Left ventricle myocardium inferior (tissue), 1 donor: ENCODE measurements around the gene GINS3. TPM values are rescaled to one million over a fixed set of nuclear protein-coding genes. Genes with fewer than 3 reads are reported as not detected.
A peak's percentile ranks its signal among the peaks of the same experiment; 100 is the strongest.
"Not testable (repeated sequence)": the region's sequence is repeated elsewhere in the genome, so short reads cannot be mapped to it uniquely, and the experiment has no call there.

Experiments used
- DNase-seq: peaks from one replicate; pipeline ENCODE4 v3.0.0-alpha.2; 2020
- H3K27ac ChIP-seq: fragments of 200-600 bp; replicated peaks from 2 replicates; pipeline ENCODE4 v1.8.0; 2021
- H3K27me3 ChIP-seq: fragments of 200-600 bp; 2 replicates; pipeline ENCODE4 v1.8.0; 2021; ENCODE audit warnings: low read depth
- H3K36me3 ChIP-seq: fragments of 200-600 bp; 2 replicates; pipeline ENCODE4 v1.8.0; 2021
- H3K4me1 ChIP-seq: fragments of 200-600 bp; 2 replicates; pipeline ENCODE4 v1.8.0; 2021
- H3K4me3 ChIP-seq: fragments of 200-600 bp; 2 replicates; pipeline ENCODE4 v1.8.0; 2021; ENCODE audit warnings: mild to moderate bottlenecking, moderate library complexity
- H3K9me3 ChIP-seq: fragments of 200-600 bp; replicated peaks from 2 replicates; pipeline ENCODE4 v1.8.0; 2021
- intact Hi-C: fragments of 100-400 bp; cut with micrococcal nuclease; formaldehyde crosslinking; loops from one replicate; pipeline ENCODE4 v1.11.0; 2022
- total RNA-seq: library from RNA; stranded (reverse); fragmentation: NEBNext Ultra II Directional; extraction: Animal tissue kit (Norgen Biotek cat#: 25700); gene quantifications from one replicate; pipeline ENCODE4 v1.2.1, GENCODE V29; 2021
- TF ChIP-seq, protein P1 (sequence below): fragments of 200-600 bp; IDR thresholded peaks from 2 replicates; pipeline ENCODE4 v1.8.0; 2021; ENCODE audit warnings: antibody characterized with exemption, mild to moderate bottlenecking, borderline replicate concordance
- donor health status: DM: no; HTN: yes; CAD: no; lungs with severe emphysema.

GINS3 gene
- total RNA-seq, 1 donor from 2014 or later = 4.7 TPM

DNA sequence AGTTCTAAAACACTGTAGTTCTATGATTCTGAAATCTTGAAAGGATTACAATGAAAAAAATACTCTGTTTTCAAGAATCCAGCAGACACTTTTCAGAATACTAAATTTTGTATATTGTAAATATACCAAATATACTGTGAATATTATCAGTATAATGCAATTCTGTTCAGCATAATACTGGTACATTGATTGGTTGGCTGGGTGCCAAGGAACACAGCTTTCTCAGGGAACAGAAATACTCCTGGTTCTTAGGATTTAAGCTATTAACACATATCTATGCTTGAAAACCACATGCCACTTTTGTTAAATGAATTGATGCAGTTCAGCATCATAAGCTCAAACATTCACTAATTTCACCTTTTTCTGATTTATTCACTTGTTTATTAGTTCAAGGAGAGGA is 2.5 kb upstream of the GINS3 start:
- Histone ChIP-seq H3K36me3 (no peaks in the 10 kb centered on the region), H3K27ac (no peak overlapping the region), H3K4me1 (peaks cover 17% of the 10 kb centered on the region), H3K4me3 (no peak overlapping the region), H3K9me3 (no peaks in the 10 kb centered on the region), H3K27me3 (no peaks in the 10 kb centered on the region)
- no peak for DNase-seq
- TF ChIP-seq, protein P1, sequence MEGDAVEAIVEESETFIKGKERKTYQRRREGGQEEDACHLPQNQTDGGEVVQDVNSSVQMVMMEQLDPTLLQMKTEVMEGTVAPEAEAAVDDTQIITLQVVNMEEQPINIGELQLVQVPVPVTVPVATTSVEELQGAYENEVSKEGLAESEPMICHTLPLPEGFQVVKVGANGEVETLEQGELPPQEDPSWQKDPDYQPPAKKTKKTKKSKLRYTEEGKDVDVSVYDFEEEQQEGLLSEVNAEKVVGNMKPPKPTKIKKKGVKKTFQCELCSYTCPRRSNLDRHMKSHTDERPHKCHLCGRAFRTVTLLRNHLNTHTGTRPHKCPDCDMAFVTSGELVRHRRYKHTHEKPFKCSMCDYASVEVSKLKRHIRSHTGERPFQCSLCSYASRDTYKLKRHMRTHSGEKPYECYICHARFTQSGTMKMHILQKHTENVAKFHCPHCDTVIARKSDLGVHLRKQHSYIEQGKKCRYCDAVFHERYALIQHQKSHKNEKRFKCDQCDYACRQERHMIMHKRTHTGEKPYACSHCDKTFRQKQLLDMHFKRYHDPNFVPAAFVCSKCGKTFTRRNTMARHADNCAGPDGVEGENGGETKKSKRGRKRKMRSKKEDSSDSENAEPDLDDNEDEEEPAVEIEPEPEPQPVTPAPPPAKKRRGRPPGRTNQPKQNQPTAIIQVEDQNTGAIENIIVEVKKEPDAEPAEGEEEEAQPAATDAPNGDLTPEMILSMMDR = no peak
- intact Hi-C loops = loop anchor here (2.0 kb wide), 1 partner anchor 37 kb away; no protein-coding TSS in a partner anchor

DNA sequence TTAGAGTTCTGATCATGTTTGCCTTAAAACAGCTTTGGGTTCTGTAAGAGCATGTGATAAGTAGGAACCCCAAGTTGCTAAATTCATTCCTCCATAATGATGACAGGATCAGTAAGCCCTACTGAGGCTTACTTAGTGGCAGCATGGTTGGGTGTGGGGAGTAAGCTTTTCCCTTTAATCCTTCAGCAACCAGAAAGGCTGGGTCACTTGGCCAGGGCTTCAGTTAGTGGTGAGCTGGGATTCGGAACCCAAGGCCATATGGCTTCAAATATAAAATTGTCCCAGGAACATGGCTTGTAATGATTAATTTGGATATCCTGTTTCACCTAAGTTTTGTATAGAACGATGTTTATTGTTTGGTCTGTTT is 850 bp downstream of the GINS3 start:
- TF ChIP-seq, protein P1 = no peak
- DNase-seq = no peak
- H3K27me3 ChIP-seq = no peaks in the 10 kb centered on the region
- intact Hi-C loops = no loop called here
- H3K9me3 ChIP-seq = no peaks in the 10 kb centered on the region
- no peaks in the 10 kb centered on the region for H3K36me3 ChIP-seq
- H3K4me3 ChIP-seq = peak overlapping the region; percentile 91
- peaks cover 17% of the 10 kb centered on the region for H3K4me1 ChIP-seq
- H3K27ac ChIP-seq = peak overlapping the region; percentile 89

DNA sequence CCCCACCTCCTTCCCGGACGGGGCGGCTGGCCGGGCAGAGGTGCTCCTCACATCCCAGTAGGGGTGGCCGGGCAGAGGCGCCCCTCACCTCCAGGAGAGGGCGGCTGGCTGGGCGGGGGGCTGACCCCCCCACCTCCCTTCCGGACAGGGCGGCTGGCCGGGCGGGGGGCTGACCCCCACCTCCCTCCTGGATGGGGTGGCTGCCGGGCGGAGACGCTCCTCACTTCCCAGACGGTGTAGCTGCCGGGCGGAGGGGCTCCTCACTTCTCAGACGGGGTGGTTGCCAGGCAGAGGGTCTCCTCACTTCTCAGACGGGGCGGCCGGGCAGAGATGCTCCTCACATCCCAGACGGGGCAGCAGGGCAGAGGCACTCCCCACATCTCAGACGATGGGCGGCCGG is 4.6 kb downstream of the GINS3 start:
- peaks cover 17% of the 10 kb centered on the region for H3K4me1 ChIP-seq
- H3K36me3 ChIP-seq, H3K27ac ChIP-seq, DNase-seq, H3K4me3 ChIP-seq, intact Hi-C loops, H3K27me3 ChIP-seq, H3K9me3 ChIP-seq: not testable (repeated sequence)

DNA sequence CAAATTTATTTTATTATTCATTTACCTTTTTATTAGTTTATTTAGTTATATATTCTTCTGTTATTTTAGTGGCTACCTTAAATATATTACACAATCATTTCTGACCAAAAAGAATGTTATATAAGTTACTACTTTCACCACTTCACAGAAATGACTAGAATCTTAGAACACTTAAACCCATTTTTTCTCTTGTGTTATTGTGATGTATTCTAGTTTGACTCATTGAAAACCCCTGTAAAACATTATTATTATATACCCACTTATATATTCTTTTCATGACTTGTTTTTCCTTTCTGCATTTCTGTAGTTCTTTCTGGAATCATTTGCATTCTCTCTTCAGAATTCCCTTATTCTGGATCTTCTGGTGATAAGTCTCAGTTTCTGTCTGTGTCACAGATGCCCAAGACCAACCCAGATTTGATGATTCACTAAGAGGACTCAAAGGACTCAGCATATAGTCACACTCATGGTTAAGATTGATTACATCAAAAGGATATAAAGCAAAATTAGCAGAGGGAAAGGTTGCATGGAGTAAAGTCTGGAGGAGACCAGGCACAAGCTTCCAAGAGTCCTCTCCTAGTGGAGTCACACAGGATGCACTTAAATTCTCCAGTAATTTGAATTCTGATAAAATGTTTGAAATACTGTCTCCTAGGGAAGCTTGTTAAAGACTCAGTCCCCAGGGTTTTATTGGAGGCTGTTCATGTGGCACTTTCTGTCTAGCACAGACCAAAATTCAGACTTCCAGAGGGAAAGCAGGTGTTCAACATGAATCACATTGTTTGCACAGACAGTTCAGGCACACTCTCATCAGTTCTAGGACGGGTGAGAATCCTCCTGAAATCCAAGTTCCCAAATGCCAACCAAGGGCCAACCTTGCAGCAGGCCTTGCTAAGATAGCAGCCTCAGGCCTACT is 7.7 kb downstream of the GINS3 start:
- Histone ChIP-seq H3K27ac (no peak overlapping the region), H3K9me3 (no peaks in the 10 kb centered on the region), H3K36me3 (peaks cover 17% of the 10 kb centered on the region), H3K4me1 (peaks cover 8% of the 10 kb centered on the region), H3K27me3 (no peaks in the 10 kb centered on the region), H3K4me3 (no peak overlapping the region)
- TF ChIP-seq, protein P1 = no peak
- no peak for DNase-seq
- intact Hi-C loops = no loop called here

DNA sequence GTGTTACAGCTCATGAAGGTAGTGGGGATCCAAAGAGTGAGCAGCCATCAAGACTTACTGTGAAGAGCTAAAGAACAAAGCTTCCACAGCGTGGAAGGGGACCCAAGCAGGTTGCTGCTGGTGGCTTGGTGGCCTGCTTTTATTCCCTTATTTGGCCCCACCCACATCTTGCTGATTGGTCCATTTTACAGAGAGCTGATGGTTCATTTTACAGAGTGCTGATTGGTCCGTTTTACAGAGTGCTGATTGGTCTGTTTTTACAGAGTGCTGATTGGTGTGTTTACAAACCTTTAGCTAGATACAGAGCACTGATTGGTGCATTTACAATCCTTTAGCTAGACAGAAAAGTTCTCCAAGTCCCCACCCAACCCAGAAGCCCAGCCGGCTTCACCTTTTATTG is 9.0 kb downstream of the GINS3 start:
- H3K9me3 ChIP-seq, H3K27ac ChIP-seq, intact Hi-C loops, H3K4me3 ChIP-seq, DNase-seq, H3K27me3 ChIP-seq: not testable (repeated sequence)
- peaks cover 20% of the 10 kb centered on the region for H3K4me1 ChIP-seq
- H3K36me3 ChIP-seq = peaks cover 22% of the 10 kb centered on the region

DNA sequence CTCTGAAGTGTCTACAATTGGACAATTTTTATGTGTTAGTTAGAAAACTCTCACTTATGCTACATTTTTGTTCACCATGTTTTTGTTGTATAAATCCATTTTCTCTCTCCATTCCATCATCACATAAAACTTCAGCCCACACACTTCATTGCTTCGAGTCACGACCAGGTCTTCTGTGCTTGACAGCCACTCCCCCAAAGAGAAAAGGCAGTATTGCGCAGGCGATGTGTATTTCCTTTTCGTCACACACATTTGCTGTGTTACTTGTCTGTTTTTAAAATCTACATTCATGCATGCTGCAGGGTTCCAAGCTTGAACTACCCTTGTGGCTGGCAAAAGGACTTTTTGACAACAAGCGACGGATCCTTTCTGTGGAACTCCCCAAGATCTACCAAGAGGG is 10.5 kb downstream of the GINS3 start:
- no peaks in the 10 kb centered on the region for H3K9me3 ChIP-seq
- H3K27me3 ChIP-seq = no peaks in the 10 kb centered on the region
- peaks cover 22% of the 10 kb centered on the region for H3K36me3 ChIP-seq
- TF ChIP-seq, protein P1 = no peak
- intact Hi-C loops = no loop called here
- H3K27ac ChIP-seq = no peak overlapping the region
- H3K4me3 ChIP-seq = no peak overlapping the region
- DNase-seq = no peak
- H3K4me1 ChIP-seq = peaks cover 20% of the 10 kb centered on the region
